Body of pancreas (tissue), 4 donors: ENCODE results near the gene GRIK1. TPM values are rescaled to one million over a fixed set of nuclear protein-coding genes. Genes with fewer than 3 reads are reported as not detected.

Experiments
- ATAC-seq: fragments of 150-250 bp; one replicate; pipeline ENCODE4 v1.9.1; 2016
- DNase-seq, 4 donors: peaks; one replicate each; pipeline ENCODE4 v3.0.0-alpha.2; 2019
- H3K27ac ChIP-seq, 4 donors: fragments of 200-600 bp; sonication (generic); 1 replicate in 3 of 4; 2 replicates in 1 of 4; pipeline versions ENCODE4 v1.5.1 to v1.6.1; 2016 to 2019; ENCODE audit warnings: mild to moderate bottlenecking in 1 of 4, mixed read lengths in 1 of 4, moderate library complexity in 1 of 4
- H3K27me3 ChIP-seq, 2 donors: fragments of 200-600 bp; sonication (generic); one replicate each; pipeline ENCODE4 v1.6.0; 2016; ENCODE audit warnings: mild to moderate bottlenecking in 1 of 2
- H3K36me3 ChIP-seq, 2 donors: fragments of 200-600 bp; sonication (generic); replicated peaks in 1 of 2; 2 replicates each; pipeline ENCODE4 v1.5.1; 2016; ENCODE audit warnings: low read depth in 2 of 2; ENCODE audit not compliant: insufficient read depth in 1 of 2
- H3K4me1 ChIP-seq: fragments of 200-600 bp; sonication (generic); one replicate; pipeline ENCODE4 v1.6.0; 2016
- H3K4me3 ChIP-seq, 2 donors: fragments of 200-600 bp; sonication (generic); 1 replicate in 1 of 2; 2 replicates in 1 of 2; pipeline ENCODE4 v1.5.1; 2016 to 2019
- H3K9me3 ChIP-seq, 3 donors: fragments of 200-600 bp; sonication (generic); 1 replicate in 2 of 3; 2 replicates in 1 of 3; pipeline ENCODE4 v1.5.1; 2016
- CTCF ChIP-seq, 7 experiments: fragments of 450-650 bp in 4 of 7; fragments of 200-600 bp in 3 of 7; sonication (generic) in 3 of 7; IDR thresholded peaks; one replicate each; pipeline ENCODE4 v1.5.1; 2016 to 2019; ENCODE audit warnings: antibody characterized with exemption in 7 of 7
- POLR2A ChIP-seq, 3 donors: fragments of 450-650 bp; IDR thresholded peaks; one replicate each; pipeline ENCODE4 v1.6.1; 2016; ENCODE audit warnings: antibody characterized with exemption in 3 of 3, mild to moderate bottlenecking in 2 of 3
- WGBS, 2 donors: methylation state at CpG; one replicate each; pipeline ENCODE4 v1.1.5; 2017; 5-methylcytosine and 5-hydroxymethylcytosine counted together
- intact Hi-C: fragments of 100-400 bp; cut with DNase I; formaldehyde crosslinking; loops from one replicate; pipeline ENCODE4 v1.15.1; 2023
- total RNA-seq, 2 donors: library from RNA; depleted of rRNA; stranded (reverse); fragments of >200 nt; gene quantifications; one replicate each; pipeline ENCODE4 v1.1.0, GENCODE V29; 2016

The GRIK1 gene
- total RNA-seq, 2 donors from 2014 or later, result 0.66 TPM; not detected in 1

- Histone ChIP-seq H3K9me3 (no peaks in the 10 kb centered on the region), H3K27me3 (peaks cover 0 to 14% of the 10 kb centered on the region in 2 donors), H3K4me3 (no peak overlapping the region), H3K4me1 (peaks cover 14% of the 10 kb centered on the region), H3K36me3 (no peaks in the 10 kb centered on the region), H3K27ac (no peak overlapping the region)
- WGBS, 2 donors, result 96 to 97% methylated on average over 1 of the region's 1 CpG
- DNase-seq (no peak), ATAC-seq (no peak)
- TF ChIP-seq CTCF (IDR thresholded peaks at IDR 0.05) (no peak), POLR2A (IDR thresholded peaks at IDR 0.05) (no peak)
- intact Hi-C loops, result no loop called here
These were observed 2.2 kb upstream of the GRIK1 start for GRCh38 chr21:29942034-29942433.

- H3K36me3 ChIP-seq, result no peaks in the 10 kb centered on the region
- intact Hi-C loops, result no loop called here
- TF ChIP-seq POLR2A (IDR thresholded peaks at IDR 0.05), result no peak
- TF ChIP-seq CTCF (IDR thresholded peaks at IDR 0.05), result no peak
- ATAC-seq, result no peak
- peaks cover 14% of the 10 kb centered on the region for H3K4me1 ChIP-seq
- DNase-seq, result no peak
- no peak overlapping the region for H3K27ac ChIP-seq
- H3K27me3 ChIP-seq, result peaks cover 0 to 14% of the 10 kb centered on the region in 2 donors
- WGBS, 2 donors, result 68% methylated on average over 2 of the region's 2 CpGs
- H3K4me3 ChIP-seq, result no peak overlapping the region
- H3K9me3 ChIP-seq, result no peaks in the 10 kb centered on the region
These were observed 1.2 kb upstream of the GRIK1 start for GRCh38 chr21:29940991-29941390.

- H3K27me3 ChIP-seq, result peaks cover 0 to 14% of the 10 kb centered on the region in 2 donors
- ATAC-seq (no peak), DNase-seq (no peak)
- no peak for TF ChIP-seq CTCF (IDR thresholded peaks at IDR 0.05)
- H3K27ac ChIP-seq, result no peak overlapping the region
- no peaks in the 10 kb centered on the region for H3K9me3 ChIP-seq
- peaks cover 14% of the 10 kb centered on the region for H3K4me1 ChIP-seq
- H3K36me3 ChIP-seq, result no peaks in the 10 kb centered on the region
- no peak overlapping the region for H3K4me3 ChIP-seq
- intact Hi-C loops, result no loop called here
- 14 to 17% methylated on average over 6 of the region's 6 CpGs for WGBS, 2 donors
These were observed 565 bp upstream of the GRIK1 start for GRCh38 chr21:29940361-29940760.

GRCh38 chr21:29939104-29939923, 482 bp downstream of the GRIK1 start:
- Histone ChIP-seq H3K27ac (no peak overlapping the region), H3K27me3 (peaks cover 0 to 14% of the 10 kb centered on the region in 2 donors), H3K4me3 (peak overlapping the region in 1 of 2 donors; percentile 1), H3K9me3 (no peaks in the 10 kb centered on the region), H3K4me1 (peaks cover 14% of the 10 kb centered on the region), H3K36me3 (no peaks in the 10 kb centered on the region)
- WGBS, 2 donors, result 1 to 2% methylated on average over 13 to 62 of the region's 62 CpGs
- DNase-seq (peak in 1 of 4 donors; percentile 8), ATAC-seq (peak; percentile 30)
- intact Hi-C loops, result no loop called here
- no peak for TF ChIP-seq POLR2A (IDR thresholded peaks at IDR 0.05)
- TF ChIP-seq CTCF (IDR thresholded peaks at IDR 0.05), result no peak

GRCh38 chr21:29938776-29939103, 1.1 kb downstream of the GRIK1 start:
- H3K36me3 ChIP-seq, result no peaks in the 10 kb centered on the region
- DNase-seq, result no peak
- no peaks in the 10 kb centered on the region for H3K9me3 ChIP-seq
- intact Hi-C loops, result no loop called here
- TF ChIP-seq POLR2A (IDR thresholded peaks at IDR 0.05) (no peak), CTCF (IDR thresholded peaks at IDR 0.05) (no peak)
- no peak overlapping the region for H3K27ac ChIP-seq
- ATAC-seq, result no peak
- H3K27me3 ChIP-seq, result peaks cover 0 to 14% of the 10 kb centered on the region in 2 donors
- WGBS, 2 donors, result 18 to 19% methylated on average over 5 to 11 of the region's 11 CpGs
- peak overlapping the region in 1 of 2 donors; percentile 1 for H3K4me3 ChIP-seq
- peaks cover 14% of the 10 kb centered on the region for H3K4me1 ChIP-seq
